ENCODE measurements around the gene PHF2. TPM values are rescaled to one million over a fixed set of nuclear protein-coding genes. Genes with fewer than 3 reads are reported as not detected.

Gene PHF2
- total RNA-seq, 1 donor from 2014 or later, result 27.4 TPM

DNA sequence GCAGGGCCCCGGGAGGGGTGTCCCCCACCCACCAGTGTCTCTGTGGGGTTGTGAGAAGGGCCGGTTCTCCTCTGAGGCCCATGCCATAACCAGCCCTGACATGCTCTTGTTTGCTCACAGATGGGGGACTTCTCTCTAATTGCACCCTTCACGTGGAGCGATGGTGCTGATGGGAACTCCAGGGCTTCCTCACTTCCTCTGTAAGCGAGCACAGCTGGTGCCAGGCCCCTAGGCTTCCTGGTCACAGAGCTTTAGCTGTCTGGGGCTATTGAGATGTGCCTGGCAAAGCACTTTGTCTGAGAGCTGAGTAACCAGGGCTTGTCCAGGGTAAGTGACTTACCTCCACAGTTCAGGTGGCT is 36.4 kb downstream of the PHF2 start:
- H3K4me1 ChIP-seq, result peaks cover 48% of the 10 kb centered on the region
- H3K4me3 ChIP-seq, result no peak overlapping the region
- peaks cover 8% of the 10 kb centered on the region for H3K36me3 ChIP-seq
- no peak overlapping the region for H3K27ac ChIP-seq (replicated peaks)
- intact Hi-C loops (cut with micrococcal nuclease), result no loop called here
- peaks cover 32% of the 10 kb centered on the region for H3K9me3 ChIP-seq (replicated peaks)
- no peaks in the 10 kb centered on the region for H3K27me3 ChIP-seq (ENCODE audit: low read depth)
- TF ChIP-seq, protein P1, sequence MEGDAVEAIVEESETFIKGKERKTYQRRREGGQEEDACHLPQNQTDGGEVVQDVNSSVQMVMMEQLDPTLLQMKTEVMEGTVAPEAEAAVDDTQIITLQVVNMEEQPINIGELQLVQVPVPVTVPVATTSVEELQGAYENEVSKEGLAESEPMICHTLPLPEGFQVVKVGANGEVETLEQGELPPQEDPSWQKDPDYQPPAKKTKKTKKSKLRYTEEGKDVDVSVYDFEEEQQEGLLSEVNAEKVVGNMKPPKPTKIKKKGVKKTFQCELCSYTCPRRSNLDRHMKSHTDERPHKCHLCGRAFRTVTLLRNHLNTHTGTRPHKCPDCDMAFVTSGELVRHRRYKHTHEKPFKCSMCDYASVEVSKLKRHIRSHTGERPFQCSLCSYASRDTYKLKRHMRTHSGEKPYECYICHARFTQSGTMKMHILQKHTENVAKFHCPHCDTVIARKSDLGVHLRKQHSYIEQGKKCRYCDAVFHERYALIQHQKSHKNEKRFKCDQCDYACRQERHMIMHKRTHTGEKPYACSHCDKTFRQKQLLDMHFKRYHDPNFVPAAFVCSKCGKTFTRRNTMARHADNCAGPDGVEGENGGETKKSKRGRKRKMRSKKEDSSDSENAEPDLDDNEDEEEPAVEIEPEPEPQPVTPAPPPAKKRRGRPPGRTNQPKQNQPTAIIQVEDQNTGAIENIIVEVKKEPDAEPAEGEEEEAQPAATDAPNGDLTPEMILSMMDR (IDR thresholded peaks at IDR 0.05; ENCODE audit: borderline replicate concordance), result no peak
- DNase-seq, result no peak

DNA sequence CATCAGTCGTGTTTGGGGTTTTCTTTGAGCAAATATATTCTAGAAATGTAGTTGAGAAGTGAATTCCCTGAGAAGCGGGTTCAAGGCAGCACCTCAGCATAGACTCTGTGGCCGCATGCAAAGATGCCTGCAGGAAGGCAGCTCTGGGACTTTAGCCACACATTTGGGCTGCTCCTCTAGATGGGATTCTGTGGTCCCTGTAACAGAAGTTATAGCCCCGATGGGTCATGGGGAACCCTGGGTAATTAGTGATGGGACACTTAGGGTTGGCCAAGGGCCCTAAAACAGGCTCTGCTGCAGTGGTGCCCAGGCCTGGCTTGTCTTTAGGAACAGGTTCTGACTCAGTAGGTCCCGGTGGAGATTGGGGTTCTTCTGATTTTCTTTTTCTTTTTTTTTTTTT is 36.8 kb downstream of the PHF2 start:
- DNase-seq, result no peak
- intact Hi-C loops (cut with micrococcal nuclease), result no loop called here
- TF ChIP-seq, protein P1 (IDR thresholded peaks at IDR 0.05; ENCODE audit: borderline replicate concordance), result no peak
- H3K27me3 ChIP-seq (ENCODE audit: low read depth), result no peaks in the 10 kb centered on the region
- H3K27ac ChIP-seq (replicated peaks), result no peak overlapping the region
- H3K36me3 ChIP-seq, result peaks cover 8% of the 10 kb centered on the region
- H3K4me3 ChIP-seq, result no peak overlapping the region
- H3K4me1 ChIP-seq, result peaks cover 51% of the 10 kb centered on the region
- H3K9me3 ChIP-seq (replicated peaks), result peaks cover 28% of the 10 kb centered on the region

- Histone ChIP-seq H3K4me3 (no peak overlapping the region), H3K27ac (replicated peaks) (no peak overlapping the region), H3K4me1 (peaks cover 51% of the 10 kb centered on the region), H3K9me3 (replicated peaks) (peaks cover 22% of the 10 kb centered on the region), H3K27me3 (ENCODE audit: low read depth) (no peaks in the 10 kb centered on the region), H3K36me3 (peaks cover 8% of the 10 kb centered on the region)
- intact Hi-C loops (cut with micrococcal nuclease), result no loop called here
- TF ChIP-seq, protein P1 (IDR thresholded peaks at IDR 0.05; ENCODE audit: borderline replicate concordance), result no peak
- no peak for DNase-seq
Observed at GRCh38 chr9:93613791-93614190, 37.4 kb downstream of the PHF2 start.

DNA sequence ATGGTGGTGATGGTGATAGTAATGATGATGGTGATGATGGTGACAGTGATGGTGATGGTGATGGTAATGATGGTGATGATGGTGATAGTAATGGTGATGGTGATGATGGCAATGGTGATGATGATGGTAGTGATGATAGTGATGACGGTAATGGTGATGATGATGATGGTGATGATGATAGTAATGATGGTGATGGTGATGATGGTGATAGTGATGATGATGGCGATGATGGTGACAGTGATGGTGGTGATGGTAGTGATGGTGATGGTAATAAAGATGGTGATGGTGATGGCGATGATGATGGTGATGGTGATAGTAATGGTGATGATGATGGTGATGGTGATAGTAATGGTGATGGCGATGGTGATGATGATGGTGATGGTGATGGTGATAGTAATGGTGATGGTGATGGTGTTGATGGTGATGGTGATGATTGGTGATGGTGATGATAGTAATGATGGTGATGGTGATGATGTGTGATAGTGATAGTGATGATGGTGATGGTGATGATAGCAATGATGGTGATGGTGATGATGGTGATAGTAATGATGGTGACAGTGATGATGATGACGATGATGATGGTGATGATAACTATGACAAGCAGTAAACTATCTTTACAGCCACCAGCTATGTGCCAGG is 38.6 kb downstream of the PHF2 start:
- peaks cover 10% of the 10 kb centered on the region for H3K9me3 ChIP-seq (replicated peaks)
- intact Hi-C loops (cut with micrococcal nuclease), result no loop called here
- H3K36me3 ChIP-seq, result peaks cover under 1% of the 10 kb centered on the region
- no peaks in the 10 kb centered on the region for H3K27me3 ChIP-seq (ENCODE audit: low read depth)
- no peak for DNase-seq
- TF ChIP-seq, protein P1 (IDR thresholded peaks at IDR 0.05; ENCODE audit: borderline replicate concordance), result no peak
- peaks cover 63% of the 10 kb centered on the region for H3K4me1 ChIP-seq
- no peak overlapping the region for H3K4me3 ChIP-seq
- no peak overlapping the region for H3K27ac ChIP-seq (replicated peaks)

DNA sequence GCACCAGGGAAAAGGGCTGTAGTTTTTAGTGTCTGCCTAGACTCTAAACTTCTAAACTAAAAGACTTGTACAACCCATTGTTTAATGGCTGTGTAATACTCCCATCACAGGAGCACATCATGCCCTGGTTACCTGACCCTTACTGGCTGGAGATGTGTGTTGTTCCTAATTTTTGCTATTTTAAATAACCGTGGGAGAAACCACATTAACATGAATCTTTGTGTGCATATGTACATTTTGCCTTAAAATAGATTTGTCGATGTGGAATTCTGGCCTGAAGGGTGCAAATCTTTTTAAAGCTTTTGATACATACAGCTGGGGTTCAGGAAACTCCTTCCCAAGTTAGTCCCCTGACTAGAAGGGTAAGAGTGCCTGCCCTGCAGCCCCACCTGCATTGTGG is 39.7 kb downstream of the PHF2 start:
- Histone ChIP-seq H3K4me1 (peaks cover 74% of the 10 kb centered on the region), H3K9me3 (replicated peaks) (no peaks in the 10 kb centered on the region), H3K36me3 (no peaks in the 10 kb centered on the region), H3K27ac (replicated peaks) (no peak overlapping the region), H3K27me3 (ENCODE audit: low read depth) (no peaks in the 10 kb centered on the region), H3K4me3 (no peak overlapping the region)
- DNase-seq, result no peak
- TF ChIP-seq, protein P1 (IDR thresholded peaks at IDR 0.05; ENCODE audit: borderline replicate concordance), result no peak
- intact Hi-C loops (cut with micrococcal nuclease), result no loop called here

All from left ventricle myocardium inferior (tissue), 1 donor.